ENCODE data around the gene CD38.
"Not testable (repeated sequence)": the region's sequence is repeated elsewhere in the genome, so short reads cannot be mapped to it uniquely, and the experiment has no call there.

CD38 gene

GRCh38 chr4:15837591-15837990 is 59.5 kb downstream of the CD38 start:
- DNase-seq, result no peak
- CTCF ChIA-PET, result no interaction called here
- peaks cover 5% of the 10 kb centered on the region for H3K9me3 Mint-ChIP-seq
- H3K4me3 Mint-ChIP-seq, result no peak overlapping the region
- no peak overlapping the region for H3K27ac Mint-ChIP-seq
- no peaks in the 10 kb centered on the region for H3K27me3 Mint-ChIP-seq
- H3K36me3 Mint-ChIP-seq, result peaks cover 71% of the 10 kb centered on the region
- H3K4me1 Mint-ChIP-seq, result peaks cover 18% of the 10 kb centered on the region

- H3K4me3 Mint-ChIP-seq, CTCF ChIA-PET, DNase-seq, H3K9me3 Mint-ChIP-seq, H3K27ac Mint-ChIP-seq, H3K27me3 Mint-ChIP-seq: not testable (repeated sequence)
- Mint-ChIP-seq H3K4me1 (peaks cover 18% of the 10 kb centered on the region), H3K36me3 (peaks cover 45% of the 10 kb centered on the region)
Measured at GRCh38 chr4:15841194-15841730, 63.1 kb downstream of the CD38 start.

GRCh38 chr4:15847746-15848145 is 69.6 kb downstream of the CD38 start:
- Mint-ChIP-seq H3K4me1 (no peaks in the 10 kb centered on the region), H3K27me3 (no peaks in the 10 kb centered on the region), H3K9me3 (no peaks in the 10 kb centered on the region), H3K36me3 (peaks cover 47% of the 10 kb centered on the region), H3K4me3 (no peak overlapping the region), H3K27ac (no peak overlapping the region)
- CTCF ChIA-PET, result interaction anchor here (2.1 kb wide), 1 partner anchor 35 kb away, joined by 5 read pairs; no protein-coding TSS in a partner anchor
- DNase-seq, result no peak

DNA sequence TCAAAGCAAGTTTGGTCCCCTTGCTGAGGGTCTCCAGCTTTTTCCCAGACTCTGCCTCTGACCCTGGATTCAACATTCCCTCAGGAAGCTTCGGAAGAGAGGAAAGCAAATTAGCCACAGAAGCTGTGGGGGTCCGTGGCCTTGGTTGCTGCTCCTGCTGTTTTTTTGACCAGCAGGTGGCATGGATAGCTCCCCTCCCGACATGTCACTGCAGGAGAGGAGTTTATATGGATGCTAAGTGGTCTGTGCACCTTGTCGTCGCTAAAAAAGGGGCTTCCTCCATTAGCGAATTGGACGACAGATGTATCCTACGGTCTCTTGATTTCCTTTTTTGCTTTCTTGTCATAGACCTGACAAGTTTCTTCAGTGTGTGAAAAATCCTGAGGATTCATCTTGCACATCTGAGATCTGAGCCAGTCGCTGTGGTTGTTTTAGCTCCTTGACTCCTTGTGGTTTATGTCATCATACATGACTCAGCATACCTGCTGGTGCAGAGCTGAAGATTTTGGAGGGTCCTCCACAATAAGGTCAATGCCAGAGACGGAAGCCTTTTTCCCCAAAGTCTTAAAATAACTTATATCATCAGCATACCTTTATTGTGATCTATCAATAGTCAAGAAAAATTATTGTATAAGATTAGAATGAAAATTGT is 70.2 kb downstream of the CD38 start:
- H3K27ac Mint-ChIP-seq, result no peak overlapping the region
- CTCF ChIA-PET, result interaction anchor here (1.4 to 2.1 kb wide), 2 partner anchors 35 to 42 kb away, joined by 5 to 7 read pairs; no protein-coding TSS in a partner anchor

DNA sequence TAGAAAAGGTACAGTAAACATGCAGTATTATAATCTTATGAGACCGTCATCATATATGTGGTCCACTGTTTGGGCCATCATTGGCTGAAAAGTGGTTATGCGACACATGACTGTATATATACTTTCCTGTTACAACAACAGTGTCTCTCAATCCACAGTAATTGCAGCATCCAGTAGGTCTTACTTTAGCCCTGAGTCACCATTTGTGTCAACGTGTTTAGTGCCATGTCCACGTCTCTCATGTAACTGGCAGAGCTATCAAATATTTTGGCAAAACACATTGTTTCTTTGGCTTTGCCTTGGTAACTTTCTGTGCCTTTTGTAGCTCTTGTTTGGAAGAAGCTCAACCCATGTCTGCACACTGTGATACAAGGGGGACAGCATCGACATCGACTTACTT is 73.8 kb downstream of the CD38 start:
- peaks cover 60% of the 10 kb centered on the region for H3K36me3 Mint-ChIP-seq
- H3K27me3 Mint-ChIP-seq, result no peaks in the 10 kb centered on the region
- H3K4me3 Mint-ChIP-seq, result no peak overlapping the region
- H3K4me1 Mint-ChIP-seq, result no peaks in the 10 kb centered on the region
- CTCF ChIA-PET, result no interaction called here
- no peak for DNase-seq
- H3K9me3 Mint-ChIP-seq, result no peaks in the 10 kb centered on the region
- no peak overlapping the region for H3K27ac Mint-ChIP-seq

More for the DNA sequence above, 70.2 kb downstream of the CD38 start:
- H3K9me3 Mint-ChIP-seq, result no peaks in the 10 kb centered on the region
- no peaks in the 10 kb centered on the region for H3K27me3 Mint-ChIP-seq
- peaks cover 48% of the 10 kb centered on the region for H3K36me3 Mint-ChIP-seq
- H3K4me3 Mint-ChIP-seq, result no peak overlapping the region
- H3K4me1 Mint-ChIP-seq, result no peaks in the 10 kb centered on the region
- no peak for DNase-seq

GRCh38 chr4:15852524-15852923 is 74.4 kb downstream of the CD38 start:
- Mint-ChIP-seq H3K27me3 (no peaks in the 10 kb centered on the region), H3K4me1 (no peaks in the 10 kb centered on the region), H3K4me3 (no peak overlapping the region), H3K27ac (no peak overlapping the region), H3K36me3 (peaks cover 59% of the 10 kb centered on the region), H3K9me3 (no peaks in the 10 kb centered on the region)
- CTCF ChIA-PET, result no interaction called here
- no peak for DNase-seq

DNA sequence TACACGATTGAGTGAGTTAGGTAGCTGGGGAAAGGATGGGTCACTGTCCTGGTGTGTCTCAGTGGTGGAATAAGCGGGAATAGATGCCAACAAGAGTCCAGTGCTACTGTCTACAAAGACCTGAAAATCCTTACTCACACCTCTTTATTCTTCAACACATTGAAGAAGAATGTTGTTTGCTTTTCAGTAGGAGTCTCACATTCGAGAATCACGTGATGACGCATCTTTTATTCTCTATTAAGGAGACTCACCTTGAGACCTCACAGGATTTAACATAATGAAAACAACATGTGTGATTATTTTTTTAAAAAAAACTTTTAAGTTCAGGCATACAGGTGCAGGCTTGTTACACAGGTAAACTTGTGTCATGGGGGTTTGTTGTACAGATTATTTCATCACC is 75.2 kb downstream of the CD38 start:
- Mint-ChIP-seq H3K27ac (no peak overlapping the region), H3K36me3 (peaks cover 52% of the 10 kb centered on the region), H3K9me3 (no peaks in the 10 kb centered on the region), H3K4me1 (no peaks in the 10 kb centered on the region), H3K4me3 (no peak overlapping the region), H3K27me3 (no peaks in the 10 kb centered on the region)
- CTCF ChIA-PET, result no interaction called here
- no peak for DNase-seq

- Mint-ChIP-seq H3K4me3 (no peak overlapping the region), H3K27me3 (no peaks in the 10 kb centered on the region), H3K27ac (no peak overlapping the region), H3K9me3 (no peaks in the 10 kb centered on the region), H3K36me3 (peaks cover 28% of the 10 kb centered on the region), H3K4me1 (no peaks in the 10 kb centered on the region)
- CTCF ChIA-PET, result interaction anchor here (1.2 kb wide), 1 partner anchor 27 kb away, joined by 5 read pairs; no protein-coding TSS in a partner anchor
- DNase-seq, result no peak
Measured at GRCh38 chr4:15855804-15856475, 77.8 kb downstream of the CD38 start.

DNA sequence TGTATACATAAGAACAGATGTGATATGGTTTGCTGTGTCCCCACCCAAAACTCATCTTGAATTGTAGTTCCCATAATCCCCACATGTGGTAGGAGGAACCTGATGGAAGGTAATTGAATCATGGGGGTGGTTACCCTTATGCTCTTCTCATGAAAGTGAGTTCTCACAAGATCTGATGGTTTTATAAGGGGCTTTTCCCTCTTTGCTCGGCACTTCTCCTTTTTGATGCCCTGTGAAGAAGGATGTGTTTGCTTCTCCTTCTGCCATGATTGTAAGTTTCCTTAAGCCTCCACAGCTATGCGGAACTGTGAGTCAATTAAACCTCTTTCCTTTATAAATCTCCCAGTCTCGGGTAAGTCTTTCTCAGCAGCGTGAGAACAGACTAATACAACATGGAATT is 83.1 kb downstream of the CD38 start:
- H3K9me3 Mint-ChIP-seq, DNase-seq, H3K4me3 Mint-ChIP-seq, H3K27ac Mint-ChIP-seq, H3K4me1 Mint-ChIP-seq, H3K36me3 Mint-ChIP-seq: not testable (repeated sequence)
- H3K27me3 Mint-ChIP-seq, result peaks cover 11% of the 10 kb centered on the region
- CTCF ChIA-PET, result interaction anchor here (2.4 kb wide), 1 partner anchor 22 kb away, joined by 6 read pairs; no protein-coding TSS in a partner anchor

GRCh38 chr4:15864651-15865566 is 86.8 kb downstream of the CD38 start:
- CTCF ChIA-PET, result no interaction called here
- no peaks in the 10 kb centered on the region for H3K9me3 Mint-ChIP-seq

GRCh38 chr4:15868111-15868510 is 90.0 kb downstream of the CD38 start:
- Mint-ChIP-seq H3K36me3 (no peaks in the 10 kb centered on the region), H3K4me3 (no peak overlapping the region), H3K27me3 (peaks cover 15% of the 10 kb centered on the region), H3K9me3 (no peaks in the 10 kb centered on the region), H3K4me1 (no peaks in the 10 kb centered on the region), H3K27ac (no peak overlapping the region)
- no peak for DNase-seq
- CTCF ChIA-PET, result no interaction called here

More at GRCh38 chr4:15864651-15865566, 86.8 kb downstream of the CD38 start:
- no peaks in the 10 kb centered on the region for H3K36me3 Mint-ChIP-seq
- DNase-seq, result no peak
- H3K27me3 Mint-ChIP-seq, result peaks cover 11% of the 10 kb centered on the region
- H3K4me3 Mint-ChIP-seq, result no peak overlapping the region
- no peaks in the 10 kb centered on the region for H3K4me1 Mint-ChIP-seq
- H3K27ac Mint-ChIP-seq, result peak overlapping the region; percentile 44

GRCh38 chr4:15868826-15869413 is 90.8 kb downstream of the CD38 start:
- Mint-ChIP-seq H3K36me3 (no peaks in the 10 kb centered on the region), H3K4me3 (no peak overlapping the region), H3K27ac (no peak overlapping the region), H3K9me3 (no peaks in the 10 kb centered on the region), H3K4me1 (no peaks in the 10 kb centered on the region), H3K27me3 (peaks cover 15% of the 10 kb centered on the region)
- CTCF ChIA-PET, result no interaction called here
- no peak for DNase-seq

- Mint-ChIP-seq H3K9me3 (no peaks in the 10 kb centered on the region), H3K4me3 (no peak overlapping the region), H3K27me3 (peaks cover 15% of the 10 kb centered on the region), H3K27ac (no peak overlapping the region), H3K36me3 (no peaks in the 10 kb centered on the region), H3K4me1 (no peaks in the 10 kb centered on the region)
- DNase-seq, result no peak
- CTCF ChIA-PET, result interaction anchor here (1.1 to 2.4 kb wide), 3 partner anchors 11 to 141 kb away, joined by 3 to 12 read pairs (median 3); no protein-coding TSS in a partner anchor
Measured at GRCh38 chr4:15870079-15870478, 92.0 kb downstream of the CD38 start.

Measured in activated naive CD4-positive, alpha-beta T cell treated with anti-CD3 and anti-CD28 coated beads, Interleukin-2, amount 10 ng/mL, durations not matched to agents 7 days and 5 days (primary cell).